HUES64 (cell line): ENCODE results near the gene KRT81. TPM values are rescaled to one million over a fixed set of nuclear protein-coding genes. Genes with fewer than 3 reads are reported as not detected.

Source experiments
- H3K27ac ChIP-seq: 2 replicates; pipeline ENCODE4 v1.7.0; 2013; ENCODE audit warnings: low read depth, low read length, inconsistent platforms
- H3K27me3 ChIP-seq: 2 replicates; pipeline ENCODE4 v1.6.1; 2013; ENCODE audit warnings: mild to moderate bottlenecking, low read length; ENCODE audit not compliant: insufficient read depth
- H3K36me3 ChIP-seq: 2 replicates; pipeline ENCODE4 v1.6.1; 2013; ENCODE audit warnings: mild to moderate bottlenecking, low read length; ENCODE audit not compliant: insufficient read depth
- H3K4me1 ChIP-seq: 2 replicates; pipeline ENCODE4 v1.6.1; 2013; ENCODE audit warnings: mild to moderate bottlenecking, low read length, moderate library complexity; ENCODE audit not compliant: insufficient read depth
- H3K4me3 ChIP-seq: 2 replicates; pipeline ENCODE4 v1.5.1; 2013; ENCODE audit warnings: mild to moderate bottlenecking, low read length, moderate library complexity
- H3K9ac ChIP-seq: 2 replicates; pipeline ENCODE4 v1.6.1; 2013; ENCODE audit warnings: mild to moderate bottlenecking, low read depth, low read length
- H3K9me3 ChIP-seq: 2 replicates; pipeline ENCODE4 v1.6.1; 2013; ENCODE audit warnings: low read depth, low read length; ENCODE audit not compliant: insufficient read depth
- WGBS: fragments of 150-250, 120-280 bp; methylation state at CpG from one replicate; pipeline ENCODE4 v1.1.7; 2013; ENCODE audit warnings: missing lambda C conversion rate; 5-methylcytosine and 5-hydroxymethylcytosine counted together
- polyA plus RNA-seq, 2 experiments: library from polyadenylated mRNA; stranded (reverse); fragments of 50-300 nt; gene quantifications; one replicate each; pipeline ENCODE4 v1.2.3, GENCODE V29; 2013

Gene KRT81
- not detected for polyA plus RNA-seq (2013, experiment 1 of 2)
- not detected for polyA plus RNA-seq (2013, experiment 2 of 2)

DNA sequence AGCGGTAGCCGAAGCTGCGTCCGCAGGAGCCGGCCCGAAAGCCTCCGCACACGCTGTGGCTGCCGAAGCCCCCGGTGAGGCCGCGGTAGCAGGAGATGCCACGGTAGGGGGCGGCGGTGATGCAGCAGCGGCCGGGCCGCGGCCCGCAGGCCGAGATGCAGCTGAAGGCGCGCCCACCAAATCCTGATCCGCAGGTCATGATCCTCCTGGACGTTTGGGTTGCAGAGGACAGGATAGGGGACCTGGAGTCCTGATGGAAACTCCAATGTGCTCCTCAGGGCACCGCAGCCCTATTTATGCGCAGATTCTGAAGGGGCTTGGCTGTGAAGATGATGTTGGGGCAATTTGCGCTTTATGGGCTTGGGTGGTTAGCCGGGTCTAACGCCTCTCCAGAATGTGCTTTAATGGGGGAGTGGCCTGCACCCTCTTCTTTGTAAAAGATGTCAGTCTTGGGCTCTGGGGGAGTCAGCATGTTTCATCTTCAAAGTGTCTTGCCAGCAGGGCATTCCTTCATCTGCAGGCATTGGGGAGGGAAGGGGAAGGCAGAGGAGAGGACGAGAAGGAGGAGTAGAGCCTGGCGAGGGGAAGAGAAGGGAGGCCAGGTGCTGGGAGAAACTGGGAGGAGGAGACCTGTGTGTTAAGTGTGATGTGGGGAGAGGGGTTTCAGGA is at the start of gene KRT81:
TSS of gene KRT81 (minus strand) at position 268 of the 669 bp plus-strand sequence. CDS start at position 199, 69 bp downstream.
- 79% methylated on average over 23 of the region's 32 CpGs for WGBS
- H3K9me3 ChIP-seq = no peaks in the 10 kb centered on the region
- no peak within 1 kb of the TSS for H3K9ac ChIP-seq
- no peaks in the 10 kb centered on the region for H3K36me3 ChIP-seq
- no peak within 1 kb of the TSS for H3K27ac ChIP-seq
- H3K27me3 ChIP-seq = peaks cover 3% of the 10 kb centered on the region; the same call in 1 of the 2 replicates
- no peak within 1 kb of the TSS for H3K4me3 ChIP-seq
- no peaks in the 10 kb centered on the region for H3K4me1 ChIP-seq

- Histone ChIP-seq H3K36me3 (no peaks in the 10 kb centered on the region), H3K9ac (no peak overlapping the region), H3K4me1 (no peaks in the 10 kb centered on the region; the same call in 1 of the 2 replicates), H3K27ac (no peak overlapping the region), H3K4me3 (no peak overlapping the region), H3K9me3 (no peaks in the 10 kb centered on the region), H3K27me3 (no peaks in the 10 kb centered on the region)
- 89% methylated on average over 10 of the region's 10 CpGs for WGBS
Observed at GRCh38 chr12:52338241-52338960, 47.1 kb upstream of the KRT81 start.

- Histone ChIP-seq H3K9me3 (no peaks in the 10 kb centered on the region), H3K9ac (no peak overlapping the region), H3K4me3 (no peak overlapping the region), H3K27me3 (no peaks in the 10 kb centered on the region), H3K36me3 (no peaks in the 10 kb centered on the region), H3K4me1 (no peaks in the 10 kb centered on the region; the same call in 1 of the 2 replicates), H3K27ac (no peak overlapping the region)
- WGBS = 100% methylated on average over 1 of the region's 1 CpG
Observed at GRCh38 chr12:52337054-52337453, 45.7 kb upstream of the KRT81 start.

DNA sequence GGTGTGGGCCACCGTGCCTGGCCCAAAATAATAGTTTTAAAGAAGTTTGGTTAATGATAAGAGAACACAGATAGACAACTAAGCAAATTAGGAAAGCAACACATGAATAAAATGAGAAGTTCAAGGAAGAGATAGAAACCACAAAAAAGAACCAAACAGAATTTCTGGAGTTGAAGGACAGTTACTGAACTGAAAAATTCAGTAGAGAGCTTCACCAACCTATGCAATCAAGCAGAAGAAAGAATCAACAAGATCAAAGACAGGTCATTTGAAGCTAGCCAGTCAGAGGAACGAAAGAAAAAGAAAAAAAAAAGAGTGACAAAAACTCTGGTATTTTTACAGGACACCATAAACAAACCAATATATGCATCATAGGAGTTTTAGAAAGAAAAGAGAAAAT is 45.3 kb upstream of the KRT81 start:
- Histone ChIP-seq H3K4me3 (no peak overlapping the region), H3K27me3 (no peaks in the 10 kb centered on the region), H3K9ac (no peak overlapping the region), H3K4me1 (no peaks in the 10 kb centered on the region; the same call in 1 of the 2 replicates), H3K27ac (no peak overlapping the region), H3K36me3 (no peaks in the 10 kb centered on the region), H3K9me3 (no peaks in the 10 kb centered on the region)
- WGBS = 100% methylated on average over 1 of the region's 2 CpGs

GRCh38 chr12:52335598-52336262 is 44.4 kb upstream of the KRT81 start:
- no peak overlapping the region for H3K27ac ChIP-seq
- no peak overlapping the region for H3K9ac ChIP-seq
- no peaks in the 10 kb centered on the region for H3K27me3 ChIP-seq
- WGBS = 95% methylated on average over 3 of the region's 4 CpGs
- H3K9me3 ChIP-seq = no peaks in the 10 kb centered on the region
- H3K4me3 ChIP-seq = no peak overlapping the region
- no peaks in the 10 kb centered on the region; the same call in 1 of the 2 replicates for H3K4me1 ChIP-seq
- H3K36me3 ChIP-seq = no peaks in the 10 kb centered on the region

DNA sequence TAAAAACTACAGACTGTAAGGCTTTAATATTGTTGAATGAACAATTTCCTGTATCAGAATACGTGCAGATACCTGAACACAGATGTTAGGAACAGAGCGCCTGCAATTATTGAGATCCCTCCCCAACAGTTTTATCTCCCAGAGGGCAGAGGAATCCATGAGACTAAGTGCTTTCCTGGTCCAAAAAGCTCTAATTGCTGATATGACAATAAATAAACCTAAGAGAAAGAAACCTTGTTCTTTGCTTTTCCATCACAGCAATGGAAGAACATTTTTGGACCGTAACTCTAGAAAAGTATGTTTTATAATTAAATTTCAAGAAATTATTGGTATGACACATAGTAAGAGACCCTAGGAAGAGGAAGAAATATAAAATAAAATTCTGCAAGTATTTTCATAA is 42.9 kb upstream of the KRT81 start:
- Histone ChIP-seq H3K9me3 (no peaks in the 10 kb centered on the region), H3K9ac (no peak overlapping the region), H3K4me3 (no peak overlapping the region), H3K36me3 (no peaks in the 10 kb centered on the region), H3K27me3 (no peaks in the 10 kb centered on the region), H3K27ac (no peak overlapping the region), H3K4me1 (no peaks in the 10 kb centered on the region; the same call in 1 of the 2 replicates)
- 97% methylated on average over 2 of the region's 3 CpGs for WGBS

- no peak overlapping the region for H3K9ac ChIP-seq
- no peaks in the 10 kb centered on the region; the same call in 1 of the 2 replicates for H3K4me1 ChIP-seq
- WGBS = 84% methylated on average over 3 of the region's 3 CpGs
- H3K4me3 ChIP-seq = no peak overlapping the region
- no peaks in the 10 kb centered on the region for H3K27me3 ChIP-seq
- no peak overlapping the region for H3K27ac ChIP-seq
- H3K36me3 ChIP-seq = no peaks in the 10 kb centered on the region
- H3K9me3 ChIP-seq = no peaks in the 10 kb centered on the region
Observed at GRCh38 chr12:52333321-52333720, 42.0 kb upstream of the KRT81 start.

GRCh38 chr12:52332381-52332780 is 41.0 kb upstream of the KRT81 start:
- 89% methylated on average over 1 of the region's 1 CpG for WGBS

GRCh38 chr12:52331833-52332232 is 40.5 kb upstream of the KRT81 start:
- H3K27ac ChIP-seq = no peak overlapping the region
- H3K4me1 ChIP-seq = no peaks in the 10 kb centered on the region; the same call in 1 of the 2 replicates
- no peak overlapping the region for H3K4me3 ChIP-seq
- 91% methylated on average over 3 of the region's 3 CpGs for WGBS
- H3K36me3 ChIP-seq = no peaks in the 10 kb centered on the region
- no peaks in the 10 kb centered on the region for H3K9me3 ChIP-seq
- H3K27me3 ChIP-seq = no peaks in the 10 kb centered on the region
- H3K9ac ChIP-seq = no peak overlapping the region

More at GRCh38 chr12:52332381-52332780, 41.0 kb upstream of the KRT81 start:
- Histone ChIP-seq H3K4me1 (no peaks in the 10 kb centered on the region; the same call in 1 of the 2 replicates), H3K36me3 (no peaks in the 10 kb centered on the region), H3K9me3 (no peaks in the 10 kb centered on the region), H3K9ac (no peak overlapping the region), H3K27me3 (no peaks in the 10 kb centered on the region), H3K4me3 (no peak overlapping the region), H3K27ac (no peak overlapping the region)

GRCh38 chr12:52331039-52331438 is 39.7 kb upstream of the KRT81 start:
- no peaks in the 10 kb centered on the region for H3K27me3 ChIP-seq
- no peaks in the 10 kb centered on the region for H3K36me3 ChIP-seq
- no peak overlapping the region for H3K9ac ChIP-seq
- WGBS = 84% methylated on average over 1 of the region's 1 CpG
- no peak overlapping the region for H3K27ac ChIP-seq
- H3K4me1 ChIP-seq = no peaks in the 10 kb centered on the region; the same call in 1 of the 2 replicates
- H3K4me3 ChIP-seq = no peak overlapping the region
- H3K9me3 ChIP-seq = no peaks in the 10 kb centered on the region
